Fibroblast of lung (primary cell): ENCODE measurements around the gene ERCC2. TPM values are rescaled to one million over a fixed set of nuclear protein-coding genes. Genes with fewer than 3 reads are reported as not detected.
A peak's percentile ranks its signal among the peaks of the same experiment; 100 is the strongest.

Source experiments
- DNase-seq, 2 donors: peaks; one replicate each; pipeline versions ENCODE4 v3.0.0 to v3.0.0-alpha.2; 2010; ENCODE audit warnings: low read depth in 2 of 2
- H2AFZ ChIP-seq: 2 replicates; pipeline ENCODE4 v1.5.1; 2012; ENCODE audit warnings: low read length, control low read depth, inconsistent platforms
- H3K27ac ChIP-seq: 2 replicates; pipeline ENCODE4 v1.5.1; 2011; ENCODE audit warnings: low read length, control low read depth; ENCODE audit not compliant: insufficient read depth
- H3K27me3 ChIP-seq: 2 replicates; pipeline ENCODE4 v1.5.1; 2011; ENCODE audit warnings: mild to moderate bottlenecking, low read length; ENCODE audit not compliant: control insufficient read depth, insufficient read depth
- H3K36me3 ChIP-seq: 2 replicates; pipeline ENCODE4 v1.5.1; 2011; ENCODE audit warnings: low read length; ENCODE audit not compliant: control insufficient read depth, insufficient read depth
- H3K4me1 ChIP-seq: 2 replicates; pipeline ENCODE4 v1.5.1; 2011; ENCODE audit warnings: low read length; ENCODE audit not compliant: control insufficient read depth, insufficient read depth; ENCODE audit errors: extremely low read depth
- H3K4me2 ChIP-seq: 2 replicates; pipeline ENCODE4 v1.5.1; 2011; ENCODE audit warnings: low read length, control low read depth; ENCODE audit not compliant: insufficient read depth; ENCODE audit errors: extremely low read depth
- H3K4me3 ChIP-seq, 4 experiments: fragments of 200-600 bp in 1 of 4; sonication (generic) in 1 of 4; replicated peaks in 1 of 4; 2 replicates each; pipeline ENCODE4 v1.5.1; 2011 to 2016; ENCODE audit warnings: low read length in 4 of 4, low read depth in 3 of 4, mild to moderate bottlenecking in 3 of 4, control low read depth in 2 of 4, inconsistent platforms in 1 of 4, mixed read lengths in 1 of 4; ENCODE audit not compliant: insufficient read depth in 1 of 4; ENCODE audit errors: control extremely low read depth in 1 of 4
- H3K79me2 ChIP-seq: 2 replicates; pipeline ENCODE4 v1.5.1; 2012; ENCODE audit warnings: mild to moderate bottlenecking, low read length, inconsistent platforms; ENCODE audit not compliant: control insufficient read depth, insufficient read depth
- H3K9ac ChIP-seq: 2 replicates; pipeline ENCODE4 v1.5.1; 2011; ENCODE audit warnings: mild to moderate bottlenecking, low read length, control low read depth; ENCODE audit not compliant: insufficient read depth
- H3K9me3 ChIP-seq: 2 replicates; pipeline ENCODE4 v1.5.1; 2012; ENCODE audit warnings: low read depth, low read length; ENCODE audit not compliant: control insufficient read depth, insufficient read depth
- H4K20me1 ChIP-seq: 2 replicates; pipeline ENCODE4 v1.5.1; 2011; ENCODE audit warnings: low read length; ENCODE audit not compliant: control insufficient read depth, insufficient read depth; ENCODE audit errors: extremely low read depth
- CTCF ChIP-seq, 2 donors: IDR thresholded peaks in 1 of 2; conservative IDR thresholded peaks in 1 of 2; 1 replicate in 1 of 2; 2 replicates in 1 of 2; pipeline ENCODE4 v1.5.1; 2011 to 2012; ENCODE audit warnings: low read length in 2 of 2, control low read depth in 1 of 2, inconsistent platforms in 1 of 2, low read depth in 1 of 2, mild to moderate bottlenecking in 1 of 2
- EZH2 ChIP-seq: IDR thresholded peaks from 2 replicates; pipeline ENCODE4 v1.5.1; 2012; ENCODE audit warnings: low read length, control low read depth, mild to moderate bottlenecking; ENCODE audit errors: missing control alignments
- polyA plus RNA-seq, 2 donors: library from polyadenylated mRNA; depleted of rRNA in 1 of 2; stranded (reverse) in 1 of 2; unstranded in 1 of 2; fragments of >200 nt; gene quantifications; 2 replicates each; pipeline ENCODE4 v1.2.1, GENCODE V29; 2011 to 2012; ENCODE audit warnings: missing spikeins in 1 of 2
- total RNA-seq: library from RNA; depleted of rRNA; stranded (reverse); fragments of >200 nt; gene quantifications from 2 replicates; pipeline ENCODE4 v1.2.1, GENCODE V29; 2014

ERCC2 gene
- total and polyA plus RNA-seq, 2 donors (not counting 1 experiment from before 2014, with no cell fraction given): 21.6 to 57.1 TPM

- no peaks in the 10 kb centered on the region for H4K20me1 ChIP-seq
- peak in 1 of 2 donors; percentile 26 for DNase-seq
- no peak overlapping the region for H2AFZ ChIP-seq
- no peak overlapping the region for H3K27ac ChIP-seq
- H3K36me3 ChIP-seq: no peaks in the 10 kb centered on the region
- no peak overlapping the region for H3K4me2 ChIP-seq
- H3K27me3 ChIP-seq: no peaks in the 10 kb centered on the region
- no peaks in the 10 kb centered on the region for H3K9me3 ChIP-seq
- H3K4me1 ChIP-seq: peaks cover 8% of the 10 kb centered on the region
- no peak overlapping the region for H3K9ac ChIP-seq
- H3K4me3 ChIP-seq: no peak overlapping the region
- peak; percentile 26 to 28 for TF ChIP-seq CTCF (conservative IDR thresholded peaks at IDR 0.05 in 1 of 2, IDR thresholded peaks at IDR 0.05 in 1 of 2; ENCODE audit: low read depth in 1 of 2, low read length in 2 of 2)
- no peak for TF ChIP-seq EZH2
- peaks cover 6% of the 10 kb centered on the region for H3K79me2 ChIP-seq
Measured at GRCh38 chr19:45402298-45403061, 32.1 kb upstream of the ERCC2 start.

GRCh38 chr19:45401815-45402214 lies 31.4 kb upstream of the ERCC2 start:
- TF ChIP-seq CTCF (conservative IDR thresholded peaks at IDR 0.05 in 1 of 2, IDR thresholded peaks at IDR 0.05 in 1 of 2; ENCODE audit: low read depth in 1 of 2, low read length in 2 of 2) (no peak), EZH2 (no peak)
- H3K36me3 ChIP-seq: no peaks in the 10 kb centered on the region
- no peaks in the 10 kb centered on the region for H4K20me1 ChIP-seq
- H3K4me3 ChIP-seq: no peak overlapping the region
- no peaks in the 10 kb centered on the region for H3K27me3 ChIP-seq
- DNase-seq: no peak
- H3K27ac ChIP-seq: no peak overlapping the region
- H3K4me1 ChIP-seq: peaks cover 8% of the 10 kb centered on the region
- no peak overlapping the region for H2AFZ ChIP-seq
- no peaks in the 10 kb centered on the region for H3K9me3 ChIP-seq
- H3K79me2 ChIP-seq: peaks cover 1% of the 10 kb centered on the region
- H3K9ac ChIP-seq: no peak overlapping the region
- no peak overlapping the region for H3K4me2 ChIP-seq

- no peaks in the 10 kb centered on the region for H4K20me1 ChIP-seq
- H3K9ac ChIP-seq: no peak overlapping the region
- peaks cover 8% of the 10 kb centered on the region for H3K4me1 ChIP-seq
- DNase-seq: no peak
- no peak overlapping the region for H3K4me3 ChIP-seq
- no peaks in the 10 kb centered on the region for H3K9me3 ChIP-seq
- H3K79me2 ChIP-seq: no peaks in the 10 kb centered on the region
- no peak overlapping the region for H3K27ac ChIP-seq
- no peaks in the 10 kb centered on the region for H3K27me3 ChIP-seq
- no peak for TF ChIP-seq EZH2
- TF ChIP-seq CTCF (conservative IDR thresholded peaks at IDR 0.05 in 1 of 2, IDR thresholded peaks at IDR 0.05 in 1 of 2; ENCODE audit: low read depth in 1 of 2, low read length in 2 of 2): no peak
- H2AFZ ChIP-seq: no peak overlapping the region
- H3K4me2 ChIP-seq: no peak overlapping the region
- H3K36me3 ChIP-seq: no peaks in the 10 kb centered on the region
Measured at GRCh38 chr19:45400192-45400591, 29.8 kb upstream of the ERCC2 start.
